GM03348 (cell line): ENCODE data around the gene IL23A.
"Not testable (repeated sequence)": the region's sequence is repeated elsewhere in the genome, so short reads cannot be mapped to it uniquely, and the experiment has no call there.

Experiments used
- DNase-seq: peaks from one replicate; pipeline ENCODE4 v3.0.0; 2012; ENCODE audit warnings: low spot score

The IL23A gene

DNA sequence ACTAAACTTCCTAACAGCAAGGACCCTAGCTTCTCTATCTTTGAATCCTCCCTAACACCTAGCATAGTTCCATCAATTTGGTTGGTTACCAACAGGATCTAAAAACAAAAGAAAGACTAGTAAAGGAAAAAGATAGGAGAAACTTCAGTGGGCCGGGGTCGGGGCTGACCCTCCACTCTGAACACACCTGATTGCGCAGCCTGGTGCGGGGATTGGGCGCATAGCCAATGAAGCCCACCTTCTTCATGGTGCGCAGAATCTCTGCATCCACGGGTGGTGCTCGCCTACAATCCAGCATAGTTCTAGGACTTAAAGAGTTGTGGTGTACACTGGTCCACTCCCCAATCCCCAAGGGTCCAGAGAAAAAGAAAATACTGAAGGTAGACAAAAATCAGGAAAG, 12.6 kb upstream of the IL23A start:
- no peak for DNase-seq

DNA sequence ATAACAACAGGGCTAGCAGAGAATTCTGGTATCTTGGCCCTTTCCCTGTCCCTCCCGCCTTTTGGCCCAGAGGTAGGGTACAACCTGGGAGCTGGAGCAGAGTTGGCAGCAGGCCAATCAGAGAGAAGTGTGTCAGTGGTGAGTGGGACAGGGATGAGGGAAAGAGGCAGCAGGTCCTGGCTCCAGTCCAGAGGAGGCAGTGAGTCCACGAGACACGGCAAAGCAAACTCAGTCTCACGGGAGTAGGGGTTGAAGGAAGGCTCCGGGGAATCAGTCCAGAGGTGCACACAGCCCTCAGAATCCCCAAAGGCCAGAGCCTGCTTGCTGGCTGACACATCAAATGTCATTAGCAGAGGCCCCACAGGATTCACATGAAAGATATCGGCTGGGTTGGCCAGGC, 12.2 kb upstream of the IL23A start:
- DNase-seq, result no peak

DNA sequence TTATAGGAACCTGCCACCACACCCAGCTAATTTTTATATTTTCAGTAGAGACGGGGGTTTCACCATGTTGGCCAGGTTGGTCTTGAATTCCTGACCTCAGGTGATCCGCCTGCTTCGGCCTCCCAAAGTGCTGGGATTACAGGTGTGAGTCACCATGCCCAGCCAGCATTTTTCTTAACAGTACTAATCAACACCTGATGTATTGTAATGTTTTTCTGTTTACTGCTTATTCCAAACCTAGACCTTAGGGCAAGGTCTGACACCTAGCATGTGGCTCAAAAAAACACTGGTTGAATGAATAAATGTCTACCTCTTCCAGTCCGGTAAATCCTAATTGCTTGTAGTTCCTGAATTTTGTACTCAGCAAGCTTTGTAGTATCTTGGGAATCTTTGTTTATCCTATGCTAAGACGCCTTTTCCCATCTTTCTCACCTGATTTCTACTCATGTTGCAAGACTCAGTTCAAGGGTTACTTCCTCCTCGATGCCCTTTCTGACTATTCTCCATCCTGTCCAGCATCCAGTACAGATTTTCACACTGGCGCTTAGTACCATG, 7.7 kb upstream of the IL23A start:
- DNase-seq, result no peak

DNA sequence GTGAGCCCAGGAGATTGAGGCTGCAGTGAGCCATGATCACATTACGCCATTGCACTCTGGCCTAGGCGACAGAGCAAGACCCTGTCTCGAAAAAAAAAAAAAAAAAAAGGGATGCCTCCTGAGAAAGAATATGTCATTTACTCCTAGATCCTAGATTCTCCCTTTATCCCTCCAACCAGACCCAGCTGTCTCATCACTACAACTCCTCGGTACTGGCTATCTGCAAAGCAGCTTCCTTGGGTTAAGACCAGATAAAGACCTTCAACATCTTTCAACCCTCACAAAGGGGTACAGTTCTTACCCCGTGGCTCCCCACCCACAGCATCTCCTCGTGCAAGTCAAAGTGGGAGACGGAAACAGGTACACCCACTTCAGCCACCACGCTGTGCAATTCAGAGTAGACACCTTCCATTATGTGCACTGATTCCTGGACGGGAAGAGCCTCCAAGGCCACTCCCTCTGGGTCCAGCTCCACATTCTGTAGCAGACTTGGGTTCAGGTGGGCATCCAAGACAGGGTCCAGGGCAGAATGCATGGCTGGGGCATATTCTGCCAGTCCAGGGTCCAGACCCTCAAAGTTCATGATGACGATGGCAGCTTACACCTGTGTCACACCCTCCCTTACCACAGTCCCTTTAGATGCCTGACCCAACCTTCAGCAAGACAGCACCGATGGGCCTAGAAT, 6.0 kb upstream of the IL23A start:
- no peak for DNase-seq

DNA sequence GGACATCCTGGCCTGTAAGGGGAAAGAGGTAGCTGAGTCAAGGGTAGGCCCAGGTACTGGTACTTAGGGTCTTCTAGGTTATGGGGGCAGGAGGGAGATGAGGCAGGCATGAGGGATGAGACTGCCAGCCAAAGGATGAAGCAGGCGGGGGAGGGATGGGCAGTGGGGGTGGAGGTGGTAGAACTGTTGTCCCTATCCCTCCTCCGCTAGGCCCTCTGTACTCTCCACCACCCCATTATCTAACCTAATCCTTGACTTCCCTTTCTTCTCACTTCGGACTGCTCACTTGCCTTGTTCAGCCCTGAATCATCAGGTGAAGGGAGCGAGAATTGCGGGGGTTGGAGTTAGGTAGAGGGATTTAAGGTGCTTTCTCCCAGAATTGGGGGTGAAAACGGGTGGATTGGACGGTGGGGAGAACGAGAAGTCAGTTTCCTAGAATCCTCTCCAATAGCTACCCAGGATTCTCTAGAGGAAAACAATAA, 5.4 kb upstream of the IL23A start:
- DNase-seq, result no peak

DNA sequence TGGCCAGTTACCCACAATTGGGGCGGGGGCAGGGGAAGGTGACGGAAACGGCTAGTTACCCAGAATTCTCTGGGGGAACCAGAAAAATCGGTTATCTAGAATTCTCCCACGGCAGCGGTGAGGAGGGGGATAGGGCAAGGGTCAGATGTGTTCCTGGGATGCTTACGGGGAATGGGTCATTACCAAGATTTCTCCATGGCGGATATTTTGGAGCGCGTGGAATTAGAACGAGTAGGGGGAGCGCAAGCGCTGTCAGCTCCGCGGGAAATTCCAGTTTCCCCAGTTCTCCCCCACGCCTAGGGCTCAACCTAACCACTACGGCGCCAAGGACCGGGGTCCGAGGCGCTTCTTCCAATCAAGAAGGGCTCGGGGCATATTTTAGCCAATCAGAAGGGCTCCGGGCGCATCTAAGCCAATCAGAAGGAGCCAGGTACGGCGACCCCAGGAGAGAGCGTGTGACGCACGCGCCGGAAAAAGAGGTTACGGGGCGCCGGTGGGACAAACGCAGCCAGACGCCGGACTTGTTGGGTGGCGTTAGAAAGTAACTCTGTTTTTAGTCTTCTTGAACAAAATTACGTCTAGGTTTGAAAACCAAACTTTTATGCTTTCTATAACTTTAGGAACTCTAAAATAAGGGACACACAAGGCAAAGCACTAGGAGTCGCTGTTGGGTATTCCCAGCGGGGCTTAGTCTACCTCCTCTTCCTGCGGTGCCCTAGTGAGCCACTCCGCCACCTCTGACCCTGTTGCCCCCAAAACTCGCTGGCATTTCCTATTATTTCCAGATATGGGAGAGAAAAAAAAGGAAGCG, 4.8 kb upstream of the IL23A start, which contains the start of gene PAN2:
PAN2 (minus strand) TSS at position 322 of the 811 bp plus-strand sequence. CDS start 906 bp downstream, outside the sequence.
- peak; percentile 99 for DNase-seq

GRCh38 chr12:56334490-56334793, 4.2 kb upstream of the IL23A start:
- no peak for DNase-seq

DNA sequence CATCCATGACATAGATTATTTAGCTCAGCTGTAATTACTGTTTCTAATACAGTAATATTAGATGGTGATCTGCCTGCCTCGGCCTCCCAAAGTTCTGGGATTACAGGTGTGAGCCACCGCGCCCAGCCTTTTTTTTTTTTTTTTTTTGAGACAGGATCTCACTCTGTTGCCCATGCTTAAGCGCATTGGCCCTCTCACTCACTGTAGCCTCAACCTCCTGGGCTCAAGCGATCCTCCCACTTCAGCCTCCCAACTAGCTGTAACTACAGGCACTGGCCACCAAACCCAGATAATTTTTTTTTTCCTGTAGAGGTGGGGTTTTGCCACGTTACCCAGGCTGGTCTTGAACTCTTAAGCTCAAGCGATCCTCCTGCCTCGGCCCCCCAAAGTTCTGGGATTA, 3.2 kb upstream of the IL23A start:
- not testable (repeated sequence) for DNase-seq

DNA sequence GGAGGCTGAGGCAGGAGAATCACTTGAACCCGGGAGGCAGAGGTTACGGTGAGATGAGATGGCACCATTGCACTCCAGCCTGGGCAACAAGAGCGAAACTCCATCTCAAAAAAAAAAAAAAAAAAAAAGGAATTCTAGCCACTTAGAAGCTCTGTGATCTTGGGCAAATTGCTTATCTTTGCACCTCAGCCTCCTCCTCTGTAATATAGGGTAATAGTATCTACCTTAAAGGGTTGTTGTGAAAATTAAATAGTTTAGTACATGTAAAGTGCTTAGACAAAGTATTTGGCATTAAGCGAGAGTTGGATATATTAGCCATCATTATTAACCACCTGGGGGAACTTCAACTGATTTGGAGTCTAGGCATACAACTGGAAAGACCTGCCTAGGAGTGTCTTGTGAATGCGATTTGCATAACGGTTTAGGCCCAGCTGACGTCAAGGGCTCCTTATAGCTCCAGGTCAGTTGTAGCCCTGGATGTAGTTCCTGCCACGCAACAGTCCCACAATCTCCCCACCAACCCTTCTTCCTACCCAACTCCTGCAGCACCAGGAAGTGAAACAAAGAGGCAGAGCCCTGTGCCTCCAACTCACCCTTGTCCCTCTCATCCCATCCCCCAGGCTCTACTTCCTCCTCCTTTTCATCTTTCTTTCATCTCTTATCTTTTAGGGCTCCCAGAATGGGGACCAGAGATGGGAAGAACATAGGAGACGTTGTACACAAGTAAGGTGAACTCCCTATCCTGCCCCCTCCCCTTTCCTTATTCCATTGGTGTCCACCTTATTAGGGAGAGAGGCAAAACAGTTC, 2.1 kb upstream of the IL23A start:
- DNase-seq, result no peak

DNA sequence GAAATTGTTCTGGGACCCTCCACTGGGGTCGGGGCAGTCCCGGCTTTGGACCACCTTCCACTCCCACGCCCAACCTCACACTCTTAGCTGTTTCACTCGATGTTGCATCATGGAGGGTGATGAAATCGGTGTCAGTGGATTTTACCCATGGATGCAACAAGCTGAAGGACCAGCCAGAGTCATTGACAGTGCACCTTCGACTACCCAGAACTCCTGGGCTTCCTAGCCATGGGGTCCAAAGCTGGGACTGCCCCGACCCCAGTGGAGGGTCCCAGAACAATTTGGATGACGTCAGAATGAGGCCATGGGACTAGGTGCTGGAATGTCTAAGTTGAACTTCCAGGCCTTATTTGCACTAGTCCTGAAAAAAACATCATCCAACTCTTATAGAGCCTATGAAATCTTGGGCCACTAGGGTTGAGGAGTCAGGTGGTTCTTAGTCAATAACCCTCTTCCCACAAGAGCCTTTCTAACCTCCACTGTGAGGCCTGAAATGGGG, 882 bp upstream of the IL23A start:
- DNase-seq, result no peak

GRCh38 chr12:56339158-56339422, 406 bp downstream of the IL23A start:
- DNase-seq, result no peak

GRCh38 chr12:56341616-56342015, 2.9 kb downstream of the IL23A start:
- no peak for DNase-seq

DNA sequence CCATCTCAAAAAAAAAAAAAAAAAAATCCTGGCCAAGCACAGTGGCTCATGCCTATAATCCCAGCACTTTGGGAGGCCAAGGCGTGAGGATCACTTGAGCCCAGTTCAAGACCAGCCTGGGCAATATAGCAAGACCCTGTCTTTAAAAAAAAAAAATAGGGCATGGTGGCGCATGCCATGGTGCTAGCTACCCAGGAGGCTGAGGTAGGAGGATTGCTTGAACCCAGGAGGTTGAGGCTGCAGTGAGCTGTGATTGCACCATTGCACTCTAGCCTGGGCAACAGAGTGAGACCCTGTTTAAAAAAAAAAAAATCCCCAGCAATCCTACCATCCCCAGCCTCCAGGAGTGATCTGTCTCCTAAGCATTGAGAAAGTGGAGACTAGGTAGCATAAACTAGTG, 3.6 kb downstream of the IL23A start:
- DNase-seq, result not testable (repeated sequence)

- DNase-seq, result no peak
These were observed 8.0 kb downstream of the IL23A start for GRCh38 chr12:56346675-56347074.

DNA sequence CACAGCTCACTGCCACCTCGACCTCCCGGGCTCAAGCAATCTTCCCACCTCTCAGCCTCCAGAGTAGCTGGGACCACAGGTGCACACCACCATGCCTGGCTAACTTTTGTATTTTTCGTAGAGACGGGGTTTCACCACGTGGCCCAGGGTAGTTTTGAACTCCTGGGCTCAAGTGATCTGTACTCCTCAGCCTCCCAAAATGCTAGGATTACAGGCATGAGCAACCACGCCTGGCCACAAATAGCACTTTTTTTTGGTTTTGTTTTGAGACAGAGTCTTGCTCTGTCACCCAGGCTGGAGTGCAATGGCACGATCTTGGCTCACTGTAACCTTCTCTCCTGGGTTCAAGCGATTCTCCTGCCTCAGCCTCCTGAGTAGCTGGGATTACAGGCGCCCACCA, 8.6 kb downstream of the IL23A start:
- not testable (repeated sequence) for DNase-seq

DNA sequence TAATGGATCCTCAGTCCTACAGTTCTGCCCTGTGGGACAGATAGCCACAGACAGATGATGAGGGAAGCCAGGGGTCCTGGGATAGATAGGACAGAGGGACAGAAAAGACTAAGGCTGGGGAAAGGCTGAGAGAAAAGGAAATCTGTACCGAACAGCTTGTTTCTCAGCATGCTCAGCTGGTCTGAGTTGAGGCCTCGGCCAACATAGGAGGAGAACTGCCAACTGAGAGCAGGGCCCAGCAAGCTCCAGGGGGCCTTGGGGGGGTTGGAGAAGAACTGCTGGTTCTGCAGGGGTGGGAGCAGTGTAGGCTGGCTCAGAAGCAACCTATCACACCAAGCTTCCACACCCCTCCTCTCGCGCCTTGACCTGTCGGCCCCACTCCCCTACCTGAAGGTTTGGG, 10.1 kb downstream of the IL23A start:
- no peak for DNase-seq

- no peak for DNase-seq
These were observed 12.0 kb downstream of the IL23A start for GRCh38 chr12:56350662-56351061.

- DNase-seq, result no peak
These were observed 12.6 kb downstream of the IL23A start for GRCh38 chr12:56351325-56351724.

- peak; percentile 78 for DNase-seq
These were observed 20.3 kb downstream of the IL23A start for GRCh38 chr12:56358836-56359532.

DNA sequence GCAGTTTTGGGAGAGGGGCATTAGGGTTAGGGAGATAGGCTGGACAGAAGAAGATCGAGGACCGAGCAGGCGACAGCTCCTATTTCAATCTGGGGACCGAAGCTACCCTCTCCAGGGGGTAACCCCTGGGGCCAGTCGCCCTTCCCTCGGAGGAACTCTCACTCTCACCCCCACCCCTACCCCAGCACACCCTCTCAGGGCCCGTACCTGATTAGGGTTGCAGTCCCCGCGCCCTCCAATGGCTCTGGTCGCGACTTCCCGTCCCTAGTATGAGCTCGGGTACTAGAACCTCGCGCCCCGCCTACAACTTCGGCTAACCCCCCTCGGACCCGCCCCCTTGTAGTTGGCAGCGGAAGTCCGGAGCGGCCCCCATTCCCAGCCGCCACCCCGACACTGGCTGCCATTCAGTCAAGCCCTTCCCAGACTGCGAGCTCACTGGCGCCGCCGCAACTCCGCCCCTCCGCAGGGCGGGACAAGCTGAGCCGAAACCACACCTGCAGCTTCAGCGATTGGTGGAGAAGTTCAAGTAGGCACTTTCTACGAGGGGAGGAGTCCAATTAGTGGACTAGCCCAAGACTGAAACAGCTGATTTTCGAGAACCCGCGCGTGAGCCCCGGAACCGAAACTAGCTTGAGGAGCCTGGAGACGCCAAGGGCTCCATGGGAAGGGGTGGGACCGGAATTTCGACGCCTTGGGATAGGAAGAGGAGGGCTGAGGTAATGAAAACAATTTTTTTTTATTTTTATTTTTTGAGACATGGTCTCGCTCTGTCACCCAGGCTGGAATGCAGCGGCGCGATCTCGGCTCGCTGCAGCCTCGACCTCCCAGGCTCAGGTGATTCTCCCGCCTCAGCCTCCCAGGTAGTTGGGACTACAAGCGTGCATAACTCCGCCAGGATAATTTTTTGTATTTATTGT, 21.4 kb downstream of the IL23A start, which contains the start of gene STAT2:
STAT2 (minus strand) TSS at position 257 of the 917 bp plus-strand sequence. CDS start 3,536 bp downstream, outside the sequence.
- DNase-seq, result peak; percentile 97
